Activated CD4-positive, CD25-positive, alpha-beta regulatory T cell treated with anti-CD3 and anti-CD28 coated beads, Interleukin-2, amount 50 U/mL, for 16 hours (primary cell): ENCODE measurements around the gene ELAVL1.

Experiments
- DNase-seq: peaks from one replicate; pipeline ENCODE4 v3.0.0-alpha.2; 2020; ENCODE audit warnings: low read depth, low spot score

Gene ELAVL1

GRCh38 chr19:7912697-7913564 is 92.5 kb downstream of the ELAVL1 start:
- no peak for DNase-seq

- no peak for DNase-seq
These were observed 93.2 kb downstream of the ELAVL1 start for GRCh38 chr19:7912144-7912696.

GRCh38 chr19:7911508-7912143 is 93.8 kb downstream of the ELAVL1 start:
- DNase-seq = no peak

GRCh38 chr19:7910321-7911161 is 94.9 kb downstream of the ELAVL1 start:
- DNase-seq = no peak

GRCh38 chr19:7909471-7910067 is 95.9 kb downstream of the ELAVL1 start:
- no peak for DNase-seq

GRCh38 chr19:7908742-7909461 is 96.5 kb downstream of the ELAVL1 start:
- no peak for DNase-seq
